BLaER1 treated with 17β-estradiol and CSF1 and Interleukin-3, amounts not matched to agents 10 nM and 100 nM (cell line): ENCODE measurements around the gene GHRL.

ENCODE experiments used
- H3K27ac ChIP-seq, 11 experiments: shearing (Covaris generic); formaldehyde crosslinking; 2 replicates each; pipeline ENCODE4 v1.8.1; 2022
- H3K27me3 ChIP-seq, 11 experiments: shearing (Covaris generic); formaldehyde crosslinking; 2 replicates each; pipeline ENCODE4 v1.8.1; 2022
- H3K36me3 ChIP-seq, 11 experiments: shearing (Covaris generic); formaldehyde crosslinking; 2 replicates each; pipeline ENCODE4 v1.8.1; 2022
- H3K4me1 ChIP-seq, 10 experiments: shearing (Covaris generic); formaldehyde crosslinking; 2 replicates each; pipeline ENCODE4 v1.8.1; 2022
- H3K4me2 ChIP-seq, 11 experiments: shearing (Covaris generic); formaldehyde crosslinking; 2 replicates each; pipeline ENCODE4 v1.8.1; 2022
- H3K4me3 ChIP-seq, 10 experiments: shearing (Covaris generic); formaldehyde crosslinking; 2 replicates each; pipeline ENCODE4 v1.8.1; 2022
- H3K9ac ChIP-seq, 11 experiments: shearing (Covaris generic); formaldehyde crosslinking; 2 replicates each; pipeline ENCODE4 v1.8.1; 2022
- H3K9me3 ChIP-seq, 11 experiments: shearing (Covaris generic); formaldehyde crosslinking; replicated peaks in 1 of 11; 2 replicates each; pipeline ENCODE4 v1.8.1; 2022
- H4K20me1 ChIP-seq, 11 experiments: shearing (Covaris generic); formaldehyde crosslinking; 2 replicates each; pipeline ENCODE4 v1.8.1; 2022
- Cebpa-rat ChIP-seq, 11 experiments: shearing (Covaris generic); IDR thresholded peaks; 2 replicates each; pipeline ENCODE4 v1.8.1; 2022

The GHRL gene, protein sequence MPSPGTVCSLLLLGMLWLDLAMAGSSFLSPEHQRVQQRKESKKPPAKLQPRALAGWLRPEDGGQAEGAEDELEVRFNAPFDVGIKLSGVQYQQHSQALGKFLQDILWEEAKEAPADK

DNA sequence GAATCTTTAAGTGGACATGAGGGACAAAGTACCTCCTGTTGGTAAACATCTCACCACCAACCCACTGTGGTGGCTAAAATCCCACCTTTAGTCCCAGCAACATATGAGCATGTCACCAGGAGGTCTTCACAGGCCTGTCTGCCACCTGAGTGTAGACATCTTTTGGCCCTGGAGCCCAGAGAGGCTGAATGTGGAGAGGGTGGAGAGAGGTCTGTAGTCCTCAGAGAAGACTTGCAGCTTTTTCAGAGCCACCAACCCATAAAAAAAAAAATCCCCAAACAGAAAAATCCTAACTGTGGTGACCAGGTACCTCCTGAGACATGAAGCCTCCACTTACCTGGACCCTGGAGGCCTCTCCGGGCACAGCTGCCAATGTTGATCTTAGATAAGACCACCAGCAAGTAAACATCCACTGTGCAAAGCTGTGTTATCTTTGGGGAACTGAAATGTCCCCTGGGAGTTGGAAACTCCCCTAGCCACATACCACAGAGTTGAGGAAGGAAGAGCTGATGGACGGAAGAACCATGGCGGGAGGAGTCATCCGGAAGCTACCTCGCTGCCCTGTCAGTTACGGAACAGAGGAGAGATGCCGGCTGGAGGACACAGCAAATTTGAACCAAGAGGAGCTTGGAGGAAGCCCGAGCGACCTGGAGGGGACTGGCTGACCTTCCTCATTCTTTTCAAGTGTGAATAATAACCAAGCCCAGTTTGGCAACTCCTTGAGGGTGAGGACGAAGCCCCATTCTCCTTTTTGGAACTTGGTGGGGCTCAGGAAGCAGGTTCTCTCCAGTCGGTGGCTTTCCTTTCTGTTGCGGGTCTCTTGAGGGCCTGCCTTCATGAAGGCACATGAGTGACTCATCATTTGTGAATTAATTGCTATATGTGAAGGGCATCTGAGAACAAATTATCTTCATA lies at the start of gene GHRL:
GHRL (minus strand) TSS at position 443 of the 915 bp plus-strand sequence. CDS start 2,767 bp downstream, outside the sequence.
- Histone ChIP-seq H3K36me3 (peaks cover 38 to 70% (median 57%) of the 10 kb centered on the region in 11 experiments), H3K4me1 (peaks cover 62 to 78% (median 73%) of the 10 kb centered on the region in 10 experiments), H3K4me3 (peak within 1 kb of the TSS in 9 of 10 experiments; percentile 24 to 65 (median 50); a peak in 18 of 20 replicates), H3K9me3 (peaks cover 0 to 16% (median 9%) of the 10 kb centered on the region in 11 experiments; a peak in 17 of 22 replicates), H4K20me1 (peaks cover 0 to 6% (median 0%) of the 10 kb centered on the region in 11 experiments; a peak in 2 of 22 replicates), H3K4me2 (peak within 1 kb of the TSS; percentile 82 to 98 (median 91)), H3K9ac (peak within 1 kb of the TSS; percentile 39 to 84 (median 75); a peak in 21 of 22 replicates), H3K27ac (peak within 1 kb of the TSS; percentile 24 to 94 (median 87); a peak in 21 of 22 replicates), H3K27me3 (no peaks in the 10 kb centered on the region)
- TF ChIP-seq Cebpa-rat (IDR thresholded peaks at IDR 0.05): 0 out of 22 replicates have a peak, but pooled peaks of 1 of the 11 experiments have one; percentile 37

DNA sequence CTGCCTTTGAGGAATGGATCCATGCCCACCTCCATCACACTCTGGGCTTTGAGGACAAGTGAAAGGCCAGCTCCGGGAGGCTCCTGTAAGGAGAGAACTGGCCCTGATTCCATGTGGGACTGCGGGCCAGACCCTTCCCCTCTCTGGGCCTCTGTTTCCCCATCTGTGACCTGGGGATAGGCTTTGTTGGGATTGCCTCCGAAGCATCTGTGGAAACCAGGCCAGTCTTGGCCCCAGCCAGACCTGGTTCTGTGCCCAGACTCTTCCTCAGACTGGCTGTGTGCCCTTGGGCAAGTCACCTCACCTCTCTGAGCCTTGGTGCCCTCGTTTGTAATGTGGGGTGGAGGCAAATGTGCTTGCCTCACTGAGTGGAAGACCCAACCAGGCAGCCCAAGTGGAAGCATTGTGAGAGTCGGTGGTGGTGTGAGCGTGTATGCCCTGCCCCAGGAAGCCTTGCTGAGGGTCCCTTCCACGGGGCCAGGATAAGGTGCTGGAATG lies 49.2 kb upstream of the GHRL start:
- Histone ChIP-seq H3K4me3 (no peak overlapping the region), H3K4me1 (peaks cover 22 to 100% (median 89%) of the 10 kb centered on the region in 10 experiments), H4K20me1 (no peaks in the 10 kb centered on the region; a peak in 1 of 22 replicates), H3K27me3 (no peaks in the 10 kb centered on the region), H3K9me3 (no peaks in the 10 kb centered on the region), H3K36me3 (peaks cover 0 to 29% (median 0%) of the 10 kb centered on the region in 11 experiments; a peak in 5 of 22 replicates), H3K27ac (peak overlapping the region in 2 of 11 experiments; percentile 13 to 16; a peak in 2 of 22 replicates), H3K9ac (peak overlapping the region in 2 of 11 experiments; percentile 2 to 9; a peak in 2 of 22 replicates), H3K4me2 (peak overlapping the region in 4 of 11 experiments; percentile 21 to 85 (median 42); a peak in 4 of 22 replicates)
- TF ChIP-seq Cebpa-rat (IDR thresholded peaks at IDR 0.05): no peak

DNA sequence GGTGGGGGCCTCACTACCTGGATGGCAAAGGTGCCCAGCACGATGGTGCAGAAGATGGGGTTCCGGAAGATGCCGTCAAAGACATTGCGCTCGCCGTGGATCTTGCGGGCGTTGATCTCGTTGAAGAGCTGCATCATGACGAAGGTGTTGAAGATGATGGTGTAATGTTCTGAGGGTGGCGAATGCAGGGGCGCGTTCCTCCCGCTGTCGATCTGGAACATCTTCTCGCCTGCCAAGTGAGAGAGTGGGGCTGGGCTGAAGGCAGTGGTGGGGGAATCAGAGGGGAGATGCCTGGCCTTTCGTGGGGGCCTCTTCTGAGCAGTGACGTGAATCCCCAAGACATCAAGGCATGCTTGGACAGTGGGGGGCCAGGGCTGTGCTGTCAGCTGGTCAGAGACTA lies 47.7 kb upstream of the GHRL start:
- H3K4me3 ChIP-seq: no peak overlapping the region
- no peaks in the 10 kb centered on the region; a peak in 1 of 22 replicates for H4K20me1 ChIP-seq
- H3K4me2 ChIP-seq: peak overlapping the region in 8 of 11 experiments; percentile 88 to 99 (median 95); a peak in 12 of 22 replicates
- peak overlapping the region in 3 of 11 experiments; percentile 3 to 72 (median 69); a peak in 3 of 22 replicates for H3K9ac ChIP-seq
- peaks cover 24 to 100% (median 89%) of the 10 kb centered on the region in 10 experiments for H3K4me1 ChIP-seq
- H3K27me3 ChIP-seq: no peaks in the 10 kb centered on the region
- peaks cover 0 to 29% (median 0%) of the 10 kb centered on the region in 11 experiments; a peak in 5 of 22 replicates for H3K36me3 ChIP-seq
- no peak for TF ChIP-seq Cebpa-rat (IDR thresholded peaks at IDR 0.05)
- no peak overlapping the region for H3K27ac ChIP-seq
- no peaks in the 10 kb centered on the region for H3K9me3 ChIP-seq

DNA sequence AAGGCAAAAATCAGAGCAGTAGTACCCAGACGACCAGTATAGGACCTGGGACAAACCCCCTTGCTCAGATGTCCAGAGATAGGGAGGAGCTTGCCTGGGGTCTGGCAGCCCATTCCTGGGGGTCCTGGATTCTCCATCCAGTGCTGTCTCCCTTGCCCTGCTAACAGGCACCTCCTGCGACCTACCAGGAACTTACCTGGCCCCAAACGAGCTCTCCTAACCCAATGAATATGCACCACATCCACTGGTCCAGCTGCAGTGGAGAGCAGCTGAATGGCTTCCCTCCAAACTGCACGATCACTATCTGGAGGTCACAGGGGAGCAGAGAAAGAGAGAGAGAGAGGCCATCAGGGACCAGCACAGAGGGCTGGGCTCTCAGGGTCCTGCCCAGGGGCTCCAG lies 47.3 kb upstream of the GHRL start:
- Histone ChIP-seq H3K36me3 (peaks cover 0 to 29% (median 0%) of the 10 kb centered on the region in 11 experiments; a peak in 5 of 22 replicates), H3K4me3 (no peak overlapping the region), H3K27me3 (no peaks in the 10 kb centered on the region), H3K27ac (peak overlapping the region in 3 of 11 experiments; percentile 73 to 76 (median 73); a peak in 4 of 22 replicates), H3K9ac (peak overlapping the region in 4 of 11 experiments; percentile 64 to 72 (median 69); a peak in 6 of 22 replicates), H3K4me1 (peaks cover 28 to 100% (median 89%) of the 10 kb centered on the region in 10 experiments), H3K9me3 (no peaks in the 10 kb centered on the region), H3K4me2 (peak overlapping the region in 8 of 11 experiments; percentile 88 to 99 (median 95); a peak in 15 of 22 replicates), H4K20me1 (no peaks in the 10 kb centered on the region; a peak in 1 of 22 replicates)
- no peak for TF ChIP-seq Cebpa-rat (IDR thresholded peaks at IDR 0.05)

DNA sequence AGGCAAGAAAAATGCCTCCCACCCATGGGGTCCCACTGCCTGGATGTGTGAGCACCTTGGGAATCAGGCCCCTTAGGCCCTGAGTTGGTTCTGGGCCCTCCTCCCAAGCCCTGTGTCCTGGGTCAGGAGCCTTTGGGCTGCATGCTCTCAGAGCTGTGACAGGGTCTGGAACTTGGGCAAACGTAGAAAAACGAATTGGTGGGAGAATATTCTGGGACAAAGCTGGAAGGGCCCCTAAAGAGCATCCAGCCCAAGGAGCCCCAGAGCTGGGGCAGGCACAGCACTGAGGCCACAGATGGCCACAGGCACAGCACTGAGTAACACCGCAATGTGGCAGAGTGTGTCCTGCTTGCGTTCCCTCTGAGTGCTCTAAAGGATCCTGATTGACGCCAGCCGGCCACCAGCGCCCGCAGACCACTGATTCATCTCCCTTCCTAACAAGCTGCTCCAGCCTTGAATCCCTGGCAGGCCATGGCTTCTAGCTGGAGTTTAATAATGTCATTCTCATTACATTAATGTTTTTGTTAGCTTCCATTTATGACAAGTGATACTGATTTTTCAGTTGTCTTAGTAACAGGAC lies 46.7 kb upstream of the GHRL start:
- H3K4me2 ChIP-seq: peak overlapping the region; percentile 82 to 99 (median 94)
- H4K20me1 ChIP-seq: peaks cover 0 to 2% (median 0%) of the 10 kb centered on the region in 11 experiments; a peak in 1 of 22 replicates
- peak overlapping the region in 4 of 10 experiments; percentile 2 to 36 (median 14); a peak in 4 of 20 replicates for H3K4me3 ChIP-seq
- H3K9me3 ChIP-seq: no peaks in the 10 kb centered on the region
- H3K9ac ChIP-seq: peak overlapping the region in 9 of 11 experiments; percentile 39 to 72 (median 64); a peak in 17 of 22 replicates
- peaks cover 31 to 100% (median 89%) of the 10 kb centered on the region in 10 experiments for H3K4me1 ChIP-seq
- no peaks in the 10 kb centered on the region for H3K27me3 ChIP-seq
- peaks cover 0 to 29% (median 0%) of the 10 kb centered on the region in 11 experiments; a peak in 5 of 22 replicates for H3K36me3 ChIP-seq
- peak overlapping the region in 9 of 11 experiments; percentile 46 to 76 (median 66); a peak in 17 of 22 replicates for H3K27ac ChIP-seq
- no peak for TF ChIP-seq Cebpa-rat (IDR thresholded peaks at IDR 0.05)

DNA sequence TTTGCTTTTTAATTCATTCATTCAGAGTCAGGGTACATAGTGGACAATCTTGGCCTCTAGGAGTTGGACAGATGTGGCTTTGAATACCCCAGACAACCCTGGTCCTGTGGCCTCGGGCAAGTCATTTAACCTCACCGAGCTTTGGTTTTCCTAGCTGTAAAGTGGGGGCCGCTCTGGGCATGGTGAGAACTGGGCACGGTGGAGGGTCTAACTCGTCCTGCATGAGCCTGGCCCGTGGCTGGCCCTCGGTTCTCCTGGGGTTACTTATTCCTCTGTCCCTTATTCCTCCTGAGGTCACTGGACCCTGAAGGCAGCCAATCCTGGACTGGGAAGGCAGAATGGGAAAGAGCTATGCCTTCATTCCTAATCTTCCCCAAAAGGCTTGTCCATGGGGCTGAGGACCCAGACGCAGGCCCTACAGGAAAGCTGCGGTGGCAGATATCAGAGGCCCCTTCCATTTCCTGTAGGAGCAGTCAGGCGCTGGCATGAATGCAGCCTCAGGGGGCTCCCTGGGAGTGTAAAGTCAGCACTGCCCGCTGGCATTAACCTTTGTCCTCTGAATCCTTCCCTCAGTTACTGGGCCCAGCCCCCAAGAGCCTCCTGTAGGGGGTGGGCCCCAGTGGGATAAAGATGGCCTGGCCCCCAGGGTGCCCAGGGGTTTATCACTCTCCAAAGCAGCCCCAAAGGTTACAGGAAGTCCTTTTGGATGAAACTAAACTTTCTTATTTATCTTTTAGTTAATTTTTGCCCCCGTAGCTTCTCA lies 46.0 kb upstream of the GHRL start:
- peaks cover 37 to 100% (median 89%) of the 10 kb centered on the region in 10 experiments for H3K4me1 ChIP-seq
- no peaks in the 10 kb centered on the region for H3K9me3 ChIP-seq

DNA sequence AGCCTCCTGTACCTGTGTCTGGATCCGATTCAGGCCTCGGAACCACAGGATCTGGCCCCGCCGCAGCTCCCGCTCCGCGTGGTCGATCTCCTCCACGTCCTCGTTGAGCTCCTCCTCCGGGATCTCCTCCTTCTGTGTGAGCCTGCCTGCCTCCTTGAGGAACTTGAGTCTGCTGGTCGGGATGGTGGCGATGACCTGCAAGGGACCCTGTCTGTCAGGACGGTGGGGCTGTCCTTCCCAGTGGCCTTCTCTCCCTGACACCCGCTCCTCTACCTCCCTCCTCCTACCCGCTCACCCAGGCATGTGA lies 45.4 kb upstream of the GHRL start:
- H4K20me1 ChIP-seq: 0 out of 22 replicates have a peak, but pooled peaks cover 0 to 5% (median 0%) of the 10 kb centered on the region in 11 experiments
- H3K36me3 ChIP-seq: peaks cover 0 to 29% (median 0%) of the 10 kb centered on the region in 11 experiments; a peak in 5 of 22 replicates
- H3K9me3 ChIP-seq: no peaks in the 10 kb centered on the region
- no peak for TF ChIP-seq Cebpa-rat (IDR thresholded peaks at IDR 0.05)
- H3K9ac ChIP-seq: peak overlapping the region in 8 of 11 experiments; percentile 2 to 72 (median 44); a peak in 11 of 22 replicates
- peaks cover 44 to 100% (median 91%) of the 10 kb centered on the region in 10 experiments for H3K4me1 ChIP-seq
- peak overlapping the region in 4 of 10 experiments; percentile 5 to 36 (median 11); a peak in 3 of 20 replicates for H3K4me3 ChIP-seq
- peak overlapping the region; percentile 82 to 99 (median 94) for H3K4me2 ChIP-seq
- H3K27me3 ChIP-seq: no peaks in the 10 kb centered on the region
- H3K27ac ChIP-seq: peak overlapping the region in 8 of 11 experiments; percentile 30 to 76 (median 68); a peak in 12 of 22 replicates

More for the DNA sequence above, 46.0 kb upstream of the GHRL start:
- Histone ChIP-seq H3K4me2 (peak overlapping the region; percentile 82 to 99 (median 94)), H3K27me3 (no peaks in the 10 kb centered on the region), H3K36me3 (peaks cover 0 to 29% (median 0%) of the 10 kb centered on the region in 11 experiments; a peak in 5 of 22 replicates), H3K4me3 (peak overlapping the region in 5 of 10 experiments; percentile 2 to 36 (median 16); a peak in 5 of 20 replicates), H3K9ac (peak overlapping the region; percentile 22 to 72 (median 58); a peak in 19 of 22 replicates), H3K27ac (peak overlapping the region in 9 of 11 experiments; percentile 46 to 76 (median 66); a peak in 19 of 22 replicates), H4K20me1 (0 out of 22 replicates have a peak, but pooled peaks cover 0 to 5% (median 0%) of the 10 kb centered on the region in 11 experiments)
- no peak for TF ChIP-seq Cebpa-rat (IDR thresholded peaks at IDR 0.05)
